Activated gamma-delta T cell (primary cell): Measurements from ENCODE around the gene VAMP8.
A peak's percentile ranks its signal among the peaks of the same experiment; 100 is the strongest.
"Not testable (repeated sequence)": the region's sequence is repeated elsewhere in the genome, so short reads cannot be mapped to it uniquely, and the experiment has no call there.

Experiments
- DNase-seq: peaks from one replicate; lab custom pipeline; 2025; lab: John Stamatoyannopoulos, UW

Gene VAMP8

GRCh38 chr2:85547089-85547858 is 30.1 kb upstream of the VAMP8 start:
- DNase-seq: no peak

GRCh38 chr2:85547859-85548607 is 29.4 kb upstream of the VAMP8 start:
- DNase-seq: no peak

- no peak for DNase-seq
These were observed 28.8 kb upstream of the VAMP8 start for GRCh38 chr2:85548608-85548900.

GRCh38 chr2:85549095-85549494 is 28.3 kb upstream of the VAMP8 start:
- no peak for DNase-seq

- no peak for DNase-seq
These were observed 27.6 kb upstream of the VAMP8 start for GRCh38 chr2:85549826-85550225.

- DNase-seq: no peak
These were observed 26.9 kb upstream of the VAMP8 start for GRCh38 chr2:85550486-85550885.

GRCh38 chr2:85551698-85552678 is 25.4 kb upstream of the VAMP8 start:
- no peak for DNase-seq

GRCh38 chr2:85553184-85553583 is 24.2 kb upstream of the VAMP8 start:
- no peak for DNase-seq

- no peak for DNase-seq
These were observed 22.3 kb upstream of the VAMP8 start for GRCh38 chr2:85554980-85555612.

GRCh38 chr2:85557130-85557529 is 20.3 kb upstream of the VAMP8 start:
- no peak for DNase-seq

GRCh38 chr2:85558160-85558559 is 19.2 kb upstream of the VAMP8 start:
- DNase-seq: no peak

- DNase-seq: not testable (repeated sequence)
These were observed 17.0 kb upstream of the VAMP8 start for GRCh38 chr2:85560403-85560726.

- no peak for DNase-seq
These were observed 16.5 kb upstream of the VAMP8 start for GRCh38 chr2:85560812-85561279.

- peak; percentile 90 for DNase-seq
These were observed 15.8 kb upstream of the VAMP8 start, which contains the start of gene GGCX for GRCh38 chr2:85561280-85562212. GGCX (minus strand) TSS chr2:85561493; CDS start chr2:85561428, 65 bp downstream.

GRCh38 chr2:85564144-85564563 is 13.2 kb upstream of the VAMP8 start:
- DNase-seq: no peak

GRCh38 chr2:85566265-85566664 is 11.1 kb upstream of the VAMP8 start:
- no peak for DNase-seq

GRCh38 chr2:85575739-85576138 is 1.6 kb upstream of the VAMP8 start:
- DNase-seq: no peak

- DNase-seq: no peak
These were observed 362 bp upstream of the VAMP8 start for GRCh38 chr2:85577063-85577385.

- no peak for DNase-seq
These were observed 1.1 kb downstream of the VAMP8 start for GRCh38 chr2:85578243-85579180.
